C1 segment of cervical spinal cord (tissue), 14 donors: ENCODE results near the gene SMIM44.
"Not testable (repeated sequence)": the region's sequence is repeated elsewhere in the genome, so short reads cannot be mapped to it uniquely, and the experiment has no call there.

Experiments
- DNase-seq, 14 donors: peaks; one replicate each; lab custom pipeline; 2025; lab: John Stamatoyannopoulos, UW

Gene SMIM44

GRCh38 chr19:3458229-3459088 is 24.8 kb downstream of the SMIM44 start:
- DNase-seq, result peak in 3 of 14 donors; percentile 14 to 47 (median 45)

- peak in 2 of 14 donors; percentile 20 to 38 for DNase-seq
Observed at GRCh38 chr19:3457528-3458228, 25.6 kb downstream of the SMIM44 start.

DNA sequence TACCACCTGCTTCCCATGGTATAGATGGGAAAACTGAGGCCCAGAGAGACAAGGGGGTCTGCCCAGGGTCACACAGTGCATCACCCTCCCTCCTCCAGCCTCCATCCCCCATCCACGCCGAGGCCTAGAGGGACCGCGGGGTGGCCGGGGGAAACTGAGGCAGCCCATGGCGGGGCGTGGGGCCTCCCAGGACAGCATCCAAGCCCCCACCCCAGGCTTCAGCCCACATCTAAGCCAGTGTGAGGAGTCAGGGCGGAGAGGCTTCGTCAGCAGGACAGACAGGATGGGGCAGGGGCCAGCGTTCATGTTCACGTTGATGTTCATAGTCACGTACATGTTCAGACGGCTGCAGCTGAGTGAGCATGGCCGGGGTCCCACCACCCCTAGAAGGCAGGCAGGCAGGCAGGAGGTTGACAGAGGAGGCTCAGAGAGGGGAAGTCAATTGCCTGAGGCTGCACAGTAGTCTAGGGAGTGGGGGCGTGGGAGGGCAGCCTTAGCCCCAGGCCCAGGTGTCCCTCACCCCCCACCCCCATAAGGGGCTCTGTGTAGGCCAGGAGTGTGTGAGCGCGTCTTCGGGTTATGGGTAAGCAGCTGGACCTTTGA is 26.2 kb downstream of the SMIM44 start:
- DNase-seq, result no peak

DNA sequence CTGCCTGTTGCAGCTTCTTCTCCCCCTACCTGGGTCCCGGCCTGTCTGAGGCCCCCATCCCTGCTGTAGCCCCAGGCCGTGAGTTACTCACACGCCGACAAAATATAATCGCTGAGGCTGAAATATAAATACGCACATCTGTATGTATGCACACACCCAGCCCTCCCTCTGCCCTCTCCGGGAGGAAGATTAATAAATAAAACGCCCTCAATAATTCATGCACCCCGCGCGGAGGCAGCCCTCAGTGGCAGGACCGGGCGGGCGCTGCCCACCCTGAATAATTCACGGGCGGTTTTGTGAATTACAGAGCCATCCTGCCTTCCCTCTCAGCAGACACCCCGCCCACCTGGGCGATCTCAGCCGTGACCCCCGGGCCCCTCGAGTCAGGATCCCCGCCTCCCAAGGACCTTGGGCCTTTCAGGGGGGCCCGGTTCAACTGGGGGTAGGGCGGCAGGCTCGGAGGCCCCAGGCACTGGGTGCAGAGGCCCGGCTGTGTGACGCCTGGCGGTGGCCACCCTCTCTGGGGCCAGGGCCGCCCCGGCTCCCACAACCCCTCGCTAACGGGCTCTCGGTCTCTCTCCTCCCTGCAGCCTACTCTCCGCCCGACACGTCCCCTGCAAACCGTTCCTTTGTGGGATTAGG is 27.2 kb downstream of the SMIM44 start:
- no peak for DNase-seq

DNA sequence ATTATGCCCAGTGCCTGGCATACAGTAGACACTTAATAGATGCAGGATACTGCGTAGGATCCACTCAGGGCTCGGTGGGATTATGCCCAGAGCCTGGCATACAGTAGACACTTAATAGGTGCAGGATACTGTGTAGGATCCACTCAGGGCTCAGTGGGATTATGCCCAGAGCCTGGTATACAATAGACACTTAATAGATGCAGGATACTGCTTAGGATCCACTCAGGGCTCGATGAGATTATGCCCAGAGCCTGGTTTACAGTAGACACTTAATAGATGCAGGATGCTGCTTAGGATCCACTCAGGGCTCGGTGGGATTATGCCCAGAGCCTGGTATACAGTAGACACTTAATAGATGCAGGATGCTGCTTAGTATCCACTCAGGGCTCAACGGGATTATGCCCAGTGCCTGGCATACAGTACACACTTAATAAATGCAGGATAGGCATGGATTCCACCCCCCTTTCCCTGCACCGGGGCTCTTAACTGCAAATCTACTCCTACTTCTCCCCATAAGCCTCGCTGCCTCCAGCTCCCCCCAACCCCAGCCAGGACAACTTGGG is 27.8 kb downstream of the SMIM44 start:
- DNase-seq, result no peak

DNA sequence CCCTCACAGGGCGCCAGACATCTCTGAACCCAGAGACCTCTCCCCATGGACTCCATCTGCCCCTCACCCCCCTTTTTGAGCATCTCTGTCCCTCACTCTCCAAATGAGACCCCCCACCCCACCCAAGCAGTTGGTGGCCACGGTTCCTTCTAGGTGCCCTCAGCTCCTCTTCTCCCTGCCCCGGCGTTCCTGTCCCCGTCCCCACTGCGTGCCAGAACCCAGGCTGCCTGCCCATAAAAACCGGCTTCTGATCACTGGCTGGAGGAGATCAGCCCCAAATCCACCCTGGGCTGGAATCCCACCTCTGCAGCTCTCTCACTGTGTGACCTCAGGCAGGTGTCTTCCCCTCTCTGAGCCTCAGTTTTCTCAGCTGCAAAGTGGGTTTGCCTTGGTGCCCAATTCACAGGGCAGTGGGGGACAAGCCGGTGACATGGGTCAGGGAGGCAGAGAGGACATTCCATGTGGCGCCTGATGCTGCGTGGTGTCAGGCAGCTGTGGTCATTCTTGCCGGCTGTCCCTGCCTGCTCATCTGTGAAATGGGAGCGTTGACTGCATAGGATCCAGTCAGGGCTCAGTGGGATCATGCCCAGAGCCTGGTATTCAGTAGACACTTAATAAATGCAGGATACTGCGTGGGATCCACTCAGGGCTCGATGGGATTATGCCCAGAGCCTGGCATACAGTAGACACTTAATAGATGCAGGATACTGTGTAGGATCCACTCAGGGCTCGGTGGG is 28.4 kb downstream of the SMIM44 start:
- DNase-seq, result no peak

- DNase-seq, result no peak
Observed at GRCh38 chr19:3453840-3454239, 29.4 kb downstream of the SMIM44 start.

DNA sequence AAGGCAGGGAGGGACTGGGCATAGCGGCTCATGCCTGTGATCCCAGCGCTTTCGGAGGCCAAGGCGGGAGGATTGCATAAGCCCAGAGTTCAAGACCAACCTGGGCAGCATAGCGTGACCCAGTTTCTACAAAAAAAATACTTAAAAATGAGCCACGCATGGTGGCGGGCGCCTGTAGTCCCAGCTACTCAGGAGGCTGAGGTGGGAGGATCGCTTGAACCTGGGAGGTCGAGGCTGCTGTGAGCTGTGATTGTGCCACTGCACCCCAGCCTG is 30.4 kb downstream of the SMIM44 start:
- DNase-seq, result not testable (repeated sequence)

- no peak for DNase-seq
Observed at GRCh38 chr19:3452171-3452941, 30.9 kb downstream of the SMIM44 start.

DNA sequence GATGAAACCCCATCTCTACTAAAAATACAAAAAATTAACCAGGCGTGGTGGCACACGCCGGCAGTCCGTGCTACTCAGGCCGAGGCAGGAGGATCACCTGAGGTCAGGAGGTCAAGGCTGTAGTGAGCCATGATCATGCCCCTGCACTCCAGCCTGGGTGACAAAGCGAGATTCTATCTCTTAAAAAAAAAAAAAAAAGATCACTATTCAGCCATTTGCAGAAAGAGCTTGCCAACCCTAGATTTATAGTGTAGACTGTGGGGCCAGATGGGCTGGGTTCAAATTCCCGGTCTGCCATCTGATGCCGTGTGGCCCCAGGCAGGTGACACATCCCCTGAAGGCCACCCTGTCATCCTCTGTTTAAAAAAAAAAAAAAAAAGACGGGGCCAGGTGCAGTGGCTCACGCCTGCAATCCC is 31.8 kb downstream of the SMIM44 start:
- DNase-seq, result no peak

DNA sequence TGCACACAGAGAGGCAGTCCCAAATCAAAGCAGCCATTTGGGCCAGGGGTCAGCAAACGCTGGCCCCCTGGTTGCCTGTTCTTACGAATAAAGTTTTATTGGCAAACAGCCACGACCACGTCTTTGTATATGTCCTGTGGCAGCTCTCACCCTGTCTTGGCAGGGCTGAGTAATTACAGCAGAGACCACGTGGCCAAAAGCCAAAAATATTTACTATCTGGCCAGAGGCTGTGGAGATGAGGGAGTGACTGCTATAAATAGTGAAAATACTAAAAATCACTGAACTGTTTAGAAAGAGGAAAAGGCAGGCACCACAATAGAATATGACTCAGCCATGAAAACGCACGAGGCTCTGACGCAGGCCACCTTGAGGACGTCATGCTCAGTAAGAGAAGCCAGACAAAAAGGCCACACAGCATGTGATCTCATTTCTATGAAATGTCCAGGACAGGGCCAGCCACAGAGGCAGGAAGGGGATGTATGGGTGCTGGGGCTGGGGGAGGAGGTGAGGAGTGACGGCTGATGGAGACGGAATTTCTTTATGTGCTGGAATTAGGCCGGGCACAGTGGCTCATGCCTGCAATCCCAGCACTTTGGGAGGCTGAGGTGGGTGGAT is 32.3 kb downstream of the SMIM44 start:
- peak in 3 of 14 donors; percentile 18 to 51 (median 43) for DNase-seq

- DNase-seq, result no peak
Observed at GRCh38 chr19:3448616-3449334, 34.5 kb downstream of the SMIM44 start.

GRCh38 chr19:3446657-3447056 is 36.6 kb downstream of the SMIM44 start:
- DNase-seq, result not testable (repeated sequence)

GRCh38 chr19:3444695-3445234 is 38.5 kb downstream of the SMIM44 start:
- DNase-seq, result no peak

DNA sequence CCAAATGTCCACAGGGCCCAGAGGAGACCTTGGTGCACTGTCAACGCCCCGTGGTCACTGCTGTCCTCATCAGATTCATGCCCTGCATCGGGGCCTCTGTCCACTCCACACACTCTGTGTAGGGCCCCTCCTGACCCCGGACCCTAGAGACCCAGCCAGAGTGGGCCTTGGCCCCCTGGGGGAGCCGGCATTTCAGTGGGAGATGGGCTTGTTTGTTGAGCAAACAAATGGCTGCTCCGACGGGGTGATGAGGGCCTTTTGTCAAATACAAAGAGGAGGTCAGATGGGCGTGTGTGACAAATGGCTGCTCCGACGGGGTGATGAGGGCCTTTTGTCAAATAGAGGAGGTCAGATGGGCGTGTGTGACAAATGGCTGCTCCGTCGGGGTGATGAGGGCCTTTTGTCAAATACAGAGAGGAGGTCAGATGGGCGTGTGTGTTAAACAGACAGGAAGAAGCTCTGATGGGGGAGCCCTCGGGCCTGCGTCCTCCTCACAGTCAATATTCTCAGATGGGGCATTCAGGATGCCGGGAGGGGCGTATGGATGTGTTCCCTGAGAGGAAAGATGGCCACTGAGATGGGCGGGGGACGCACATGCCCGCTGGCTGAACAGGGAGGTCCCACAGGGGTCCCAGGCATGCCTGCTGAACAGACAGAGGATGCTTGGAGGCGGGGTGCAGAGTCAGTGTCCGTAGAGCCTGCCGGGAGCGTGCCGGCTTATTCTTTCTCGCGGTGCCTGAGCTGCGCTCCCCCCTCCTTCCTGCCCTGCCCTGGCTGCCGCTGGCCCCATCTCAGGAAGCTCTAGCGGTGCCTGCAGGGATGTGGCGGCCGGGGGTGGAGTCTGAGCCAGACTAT is 39.2 kb downstream of the SMIM44 start:
- DNase-seq, result peak in 3 of 14 donors; percentile 11 to 86 (median 15)

DNA sequence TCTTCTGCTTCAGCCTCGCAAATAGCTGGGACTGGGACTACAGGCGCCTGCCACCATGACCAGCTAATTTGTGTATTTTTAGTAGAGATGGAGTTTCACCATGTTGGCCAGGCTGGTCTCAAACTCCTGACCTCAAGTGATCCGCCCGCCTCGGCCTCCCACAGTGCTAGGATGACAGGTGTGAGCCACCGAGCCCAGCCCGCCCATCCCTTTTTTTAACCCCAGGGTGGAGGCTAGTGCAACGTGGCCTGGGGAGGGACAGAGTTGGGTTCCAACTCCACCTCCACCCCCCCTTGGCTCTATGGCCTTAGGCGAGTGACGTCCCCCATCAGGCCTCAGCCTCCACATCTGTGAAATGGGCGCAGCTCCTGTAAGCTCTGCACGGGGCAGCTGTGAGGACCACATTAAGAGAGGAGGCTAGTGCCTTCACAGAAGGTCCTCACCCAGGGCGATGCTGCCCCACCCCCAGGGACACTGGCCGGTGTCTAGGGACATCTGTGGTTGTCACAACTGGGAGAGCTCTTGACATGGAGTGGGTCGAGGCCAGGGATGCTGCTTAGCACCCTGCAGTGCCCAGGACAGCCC is 40.7 kb downstream of the SMIM44 start:
- DNase-seq, result no peak

GRCh38 chr19:3441986-3442329 is 41.3 kb downstream of the SMIM44 start:
- DNase-seq, result no peak
